Esophagus muscularis mucosa (tissue), 4 donors: Measurements from ENCODE around the gene CHFR. TPM values are rescaled to one million over a fixed set of nuclear protein-coding genes. Genes with fewer than 3 reads are reported as not detected.
A peak's percentile ranks its signal among the peaks of the same experiment; 100 is the strongest.
"Not testable (repeated sequence)": the region's sequence is repeated elsewhere in the genome, so short reads cannot be mapped to it uniquely, and the experiment has no call there.

Source experiments
- DNase-seq: peaks from one replicate; pipeline ENCODE4 v3.0.0-alpha.2; 2017; ENCODE audit errors: extremely low spot score
- H3K27ac ChIP-seq, 4 donors: fragments of 200-600 bp; sonication (generic); replicated peaks in 1 of 4; 1 replicate in 3 of 4; 2 replicates in 1 of 4; pipeline ENCODE4 v1.5.1; 2016 to 2019; ENCODE audit warnings: mild to moderate bottlenecking in 1 of 4
- H3K27me3 ChIP-seq, 4 donors: fragments of 200-600 bp; sonication (generic); one replicate each; pipeline versions ENCODE4 v1.5.1 to v1.6.0; 2016 to 2019
- H3K36me3 ChIP-seq, 4 donors: fragments of 200-600 bp; sonication (generic); one replicate each; pipeline ENCODE4 v1.5.1; 2016 to 2019
- H3K4me1 ChIP-seq, 4 donors: fragments of 200-600 bp; sonication (generic); one replicate each; pipeline ENCODE4 v1.5.1; 2016 to 2019
- H3K4me3 ChIP-seq, 4 donors: fragments of 200-600 bp; sonication (generic); 1 replicate in 2 of 4; 2 replicates in 2 of 4; pipeline ENCODE4 v1.5.1; 2016 to 2019; ENCODE audit warnings: mild to moderate bottlenecking in 4 of 4, moderate library complexity in 1 of 4
- H3K9me3 ChIP-seq, 4 donors: fragments of 200-600 bp; sonication (generic); 1 replicate in 3 of 4; 2 replicates in 1 of 4; pipeline ENCODE4 v1.5.1; 2016 to 2019
- EP300 ChIP-seq: sonication (generic); formaldehyde crosslinking; IDR thresholded peaks from one replicate; pipeline ENCODE4 v1.6.1; 2017; ENCODE audit warnings: antibody characterized with exemption
- POLR2A ChIP-seq: fragments of 450-650 bp; IDR thresholded peaks from one replicate; pipeline ENCODE4 v1.6.1; 2017; ENCODE audit warnings: antibody characterized with exemption, moderate library complexity, mild to moderate bottlenecking, low read depth
- POLR2AphosphoS5 ChIP-seq, 2 donors: sonication (generic); formaldehyde crosslinking; IDR thresholded peaks; one replicate each; pipeline ENCODE4 v1.6.1; 2017; ENCODE audit warnings: antibody characterized with exemption in 2 of 2
- whole genome bisulfite sequencing: methylation state at CpG from one replicate; pipeline ENCODE4 v1.1.5; 2018; 5-methylcytosine and 5-hydroxymethylcytosine counted together
- intact Hi-C: fragments of 100-400 bp; cut with DNase I; formaldehyde crosslinking; loops from one replicate; pipeline ENCODE4 v1.15.1; 2023
- total RNA-seq, 4 donors: library from RNA; depleted of rRNA; stranded (reverse); fragments of >200 nt; gene quantifications; one replicate each; pipeline versions ENCODE4 v1.1.0 to v1.2.1, GENCODE V29; 2016
- TF ChIP-seq, protein P1 (sequence below), 3 experiments: fragments of 200-600 bp in 2 of 3; fragments of 450-650 bp in 1 of 3; sonication (generic) in 2 of 3; IDR thresholded peaks; one replicate each; pipeline ENCODE4 v1.5.1; 2017 to 2019; ENCODE audit warnings: antibody characterized with exemption in 3 of 3, mild to moderate bottlenecking in 2 of 3, moderate library complexity in 1 of 3

CHFR gene, protein sequence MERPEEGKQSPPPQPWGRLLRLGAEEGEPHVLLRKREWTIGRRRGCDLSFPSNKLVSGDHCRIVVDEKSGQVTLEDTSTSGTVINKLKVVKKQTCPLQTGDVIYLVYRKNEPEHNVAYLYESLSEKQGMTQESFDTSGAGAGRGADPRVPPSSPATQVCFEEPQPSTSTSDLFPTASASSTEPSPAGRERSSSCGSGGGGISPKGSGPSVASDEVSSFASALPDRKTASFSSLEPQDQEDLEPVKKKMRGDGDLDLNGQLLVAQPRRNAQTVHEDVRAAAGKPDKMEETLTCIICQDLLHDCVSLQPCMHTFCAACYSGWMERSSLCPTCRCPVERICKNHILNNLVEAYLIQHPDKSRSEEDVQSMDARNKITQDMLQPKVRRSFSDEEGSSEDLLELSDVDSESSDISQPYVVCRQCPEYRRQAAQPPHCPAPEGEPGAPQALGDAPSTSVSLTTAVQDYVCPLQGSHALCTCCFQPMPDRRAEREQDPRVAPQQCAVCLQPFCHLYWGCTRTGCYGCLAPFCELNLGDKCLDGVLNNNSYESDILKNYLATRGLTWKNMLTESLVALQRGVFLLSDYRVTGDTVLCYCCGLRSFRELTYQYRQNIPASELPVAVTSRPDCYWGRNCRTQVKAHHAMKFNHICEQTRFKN
- 10 to 100 TPM; 35.7 to 41.7 (median 40.0) TPM for total RNA-seq

DNA sequence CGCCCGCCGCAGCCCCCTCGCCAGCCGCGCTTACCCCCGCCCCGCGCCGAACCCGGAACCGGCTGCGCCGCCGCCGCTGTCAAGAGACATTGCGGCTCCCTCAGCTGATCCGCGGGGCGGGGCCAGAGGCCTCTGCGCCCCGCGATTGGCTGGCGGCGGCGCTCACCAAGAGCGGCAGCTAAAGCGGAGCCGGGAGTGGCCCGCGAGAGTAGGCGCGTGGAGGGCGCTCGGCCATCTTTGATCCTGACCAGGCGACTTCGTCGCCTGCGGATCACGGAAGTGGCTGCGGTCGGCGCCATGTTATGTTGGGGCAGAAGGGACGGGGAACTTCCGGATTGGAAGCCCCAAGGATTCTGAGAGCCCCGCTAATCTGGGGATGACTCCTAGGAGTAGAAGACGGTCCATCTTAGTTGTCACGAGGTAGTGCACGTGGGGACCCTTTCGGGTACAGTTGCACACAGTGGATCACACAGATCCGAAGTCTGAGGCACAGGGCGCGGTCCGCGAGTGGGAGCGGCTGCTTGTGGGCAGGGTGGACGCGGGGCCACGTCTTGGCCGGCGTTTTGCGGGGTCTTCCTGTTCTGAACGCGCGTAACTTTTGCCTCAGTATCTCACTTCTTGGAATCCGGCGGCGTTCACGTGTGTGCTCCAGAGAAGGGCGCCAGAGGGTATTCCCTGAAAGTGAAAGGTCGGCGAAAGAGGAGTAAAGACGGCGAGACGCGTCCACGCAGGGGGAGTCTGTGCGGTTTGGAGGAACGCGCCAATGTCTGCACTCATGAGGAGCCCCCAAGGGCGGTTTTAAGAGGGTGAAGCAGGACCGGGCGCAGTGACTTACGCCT is at the start of gene CHFR:
Gene CHFR, minus strand, starts transcription at position 93 of the 839 bp plus-strand sequence. CDS start 277 bp downstream, outside the sequence.
- WGBS: 3% methylated on average over 21 of the region's 84 CpGs
- intact Hi-C loops: loop anchor here (10.0 kb wide), 1 partner anchor 123 kb away; the partner anchor contains the start of gene ANKLE2
- TF ChIP-seq, protein P1, sequence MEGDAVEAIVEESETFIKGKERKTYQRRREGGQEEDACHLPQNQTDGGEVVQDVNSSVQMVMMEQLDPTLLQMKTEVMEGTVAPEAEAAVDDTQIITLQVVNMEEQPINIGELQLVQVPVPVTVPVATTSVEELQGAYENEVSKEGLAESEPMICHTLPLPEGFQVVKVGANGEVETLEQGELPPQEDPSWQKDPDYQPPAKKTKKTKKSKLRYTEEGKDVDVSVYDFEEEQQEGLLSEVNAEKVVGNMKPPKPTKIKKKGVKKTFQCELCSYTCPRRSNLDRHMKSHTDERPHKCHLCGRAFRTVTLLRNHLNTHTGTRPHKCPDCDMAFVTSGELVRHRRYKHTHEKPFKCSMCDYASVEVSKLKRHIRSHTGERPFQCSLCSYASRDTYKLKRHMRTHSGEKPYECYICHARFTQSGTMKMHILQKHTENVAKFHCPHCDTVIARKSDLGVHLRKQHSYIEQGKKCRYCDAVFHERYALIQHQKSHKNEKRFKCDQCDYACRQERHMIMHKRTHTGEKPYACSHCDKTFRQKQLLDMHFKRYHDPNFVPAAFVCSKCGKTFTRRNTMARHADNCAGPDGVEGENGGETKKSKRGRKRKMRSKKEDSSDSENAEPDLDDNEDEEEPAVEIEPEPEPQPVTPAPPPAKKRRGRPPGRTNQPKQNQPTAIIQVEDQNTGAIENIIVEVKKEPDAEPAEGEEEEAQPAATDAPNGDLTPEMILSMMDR (IDR thresholded peaks at IDR 0.05): no peak
- peak; percentile 82 to 85 for TF ChIP-seq POLR2AphosphoS5 (IDR thresholded peaks at IDR 0.05)
- peak; percentile 11 for TF ChIP-seq POLR2A

DNA sequence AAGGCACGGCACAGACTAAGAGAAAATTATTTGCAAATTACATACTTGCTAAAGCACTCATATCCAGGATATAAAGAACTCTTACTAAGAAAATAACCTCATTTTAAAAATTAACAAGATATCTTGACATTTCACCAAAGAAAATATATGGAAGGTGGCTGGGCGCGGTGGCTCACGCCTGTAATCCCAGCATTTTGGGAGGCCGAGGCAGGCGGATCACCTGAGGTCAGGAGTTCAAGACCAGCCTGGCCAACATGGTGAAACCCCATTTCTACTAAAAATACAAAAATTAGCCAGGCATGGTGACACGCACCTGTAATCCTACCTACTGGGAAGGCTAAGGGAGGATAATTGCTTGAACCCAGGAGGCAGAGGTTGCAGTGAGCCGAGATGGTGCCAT is 49.5 kb upstream of the CHFR start:
- intact Hi-C loops, H3K27me3 ChIP-seq, H3K4me1 ChIP-seq, H3K27ac ChIP-seq, DNase-seq, H3K4me3 ChIP-seq: not testable (repeated sequence)
- Histone ChIP-seq H3K36me3 (peaks cover 6 to 47% (median 27%) of the 10 kb centered on the region in 4 donors), H3K9me3 (peaks cover 0 to 64% (median 33%) of the 10 kb centered on the region in 4 donors)
- 98% methylated on average over 8 of the region's 8 CpGs for WGBS

More for the DNA sequence above, at the start of gene CHFR:
- Histone ChIP-seq H3K9me3 (no peaks in the 10 kb centered on the region), H3K36me3 (peaks cover 8 to 19% (median 17%) of the 10 kb centered on the region in 4 donors), H3K27me3 (no peaks in the 10 kb centered on the region), H3K27ac (peak within 1 kb of the TSS; percentile 89 to 98 (median 94)), H3K4me1 (peaks cover 0 to 28% (median 20%) of the 10 kb centered on the region in 4 donors), H3K4me3 (peak within 1 kb of the TSS; percentile 76 to 97 (median 92))
- DNase-seq: peak; percentile 98

DNA sequence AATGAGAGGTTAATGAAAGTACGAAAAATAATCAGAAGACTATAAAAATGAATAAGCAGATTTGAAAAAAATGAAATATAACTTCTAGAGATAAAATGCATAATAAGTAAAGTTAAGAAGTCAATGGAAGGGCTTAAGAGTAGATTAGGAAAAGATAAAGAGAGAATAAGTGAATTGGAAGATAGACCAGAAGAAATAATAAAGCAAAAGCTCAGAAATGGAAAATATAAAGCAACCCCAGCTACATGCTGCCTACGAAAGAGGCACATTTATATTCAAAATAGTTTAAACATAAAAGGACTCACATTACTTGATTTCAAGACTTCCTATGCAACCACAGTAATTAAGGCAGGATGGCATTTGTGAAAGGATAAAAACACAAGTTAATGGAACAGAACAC is 48.8 kb upstream of the CHFR start:
- DNase-seq: no peak

DNA sequence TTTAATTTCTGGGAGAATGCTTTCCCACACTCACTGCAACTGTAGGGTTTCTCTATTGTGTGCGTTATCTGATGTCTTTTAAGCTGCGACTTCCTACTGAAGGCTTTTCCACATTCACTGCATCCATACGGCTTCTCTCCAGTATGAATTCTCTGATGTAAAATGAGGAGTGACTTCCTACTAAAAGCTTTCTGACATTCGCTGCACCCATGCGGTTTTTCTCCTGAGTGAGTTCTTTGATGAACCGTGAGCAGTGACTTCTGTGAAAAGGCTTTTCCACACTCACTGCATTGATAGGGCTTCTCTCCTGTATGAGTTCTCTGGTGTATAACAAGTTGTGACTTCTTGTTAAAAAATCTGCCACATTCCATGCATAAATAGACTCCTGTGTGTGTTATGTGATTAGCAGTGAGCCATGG is 39.0 kb upstream of the CHFR start:
- 98% methylated on average over 6 of the region's 6 CpGs for WGBS
- H3K36me3 ChIP-seq: peaks cover 18 to 63% (median 46%) of the 10 kb centered on the region in 4 donors
- no peak overlapping the region for H3K4me3 ChIP-seq
- DNase-seq: no peak
- no peak overlapping the region for H3K27ac ChIP-seq
- TF ChIP-seq POLR2AphosphoS5 (IDR thresholded peaks at IDR 0.05): no peak
- TF ChIP-seq, protein P1 (IDR thresholded peaks at IDR 0.05): no peak
- TF ChIP-seq POLR2A: no peak
- no peak for TF ChIP-seq EP300
- H3K27me3 ChIP-seq: no peaks in the 10 kb centered on the region
- intact Hi-C loops: no loop called here
- no peaks in the 10 kb centered on the region for H3K4me1 ChIP-seq
- H3K9me3 ChIP-seq: peaks cover 14 to 100% (median 87%) of the 10 kb centered on the region in 4 donors

More for the DNA sequence above, 48.8 kb upstream of the CHFR start:
- no peaks in the 10 kb centered on the region for H3K4me1 ChIP-seq
- no peak overlapping the region for H3K27ac ChIP-seq
- H3K27me3 ChIP-seq: no peaks in the 10 kb centered on the region
- H3K4me3 ChIP-seq: no peak overlapping the region
- H3K36me3 ChIP-seq: peaks cover 6 to 47% (median 25%) of the 10 kb centered on the region in 4 donors
- 93% methylated on average over 2 of the region's 2 CpGs for WGBS
- H3K9me3 ChIP-seq: peaks cover 0 to 64% (median 32%) of the 10 kb centered on the region in 4 donors
- TF ChIP-seq EP300: no peak
- TF ChIP-seq, protein P1 (IDR thresholded peaks at IDR 0.05): no peak
- TF ChIP-seq POLR2A: no peak
- TF ChIP-seq POLR2AphosphoS5 (IDR thresholded peaks at IDR 0.05): no peak
- intact Hi-C loops: no loop called here
